Skeletal muscle satellite cell (primary cell): ENCODE data around the gene FGGY.

Source experiments
- H3K27me3 ChIP-seq: 2 replicates; pipeline ENCODE4 v1.7.0; 2013; ENCODE audit warnings: low read length; ENCODE audit not compliant: control insufficient read depth, insufficient read depth
- H3K36me3 ChIP-seq: 2 replicates; pipeline ENCODE4 v1.7.0; 2013; ENCODE audit warnings: mild to moderate bottlenecking, control low read depth, low read length; ENCODE audit not compliant: insufficient read depth
- H3K4me1 ChIP-seq: 2 replicates; pipeline ENCODE4 v1.7.0; 2013; ENCODE audit warnings: low read length; ENCODE audit not compliant: control insufficient read depth, insufficient read depth
- H3K4me2 ChIP-seq: 2 replicates; pipeline ENCODE4 v1.7.0; 2013; ENCODE audit warnings: mild to moderate bottlenecking, low read length
- H3K4me3 ChIP-seq: 2 replicates; pipeline ENCODE4 v1.7.0; 2013; ENCODE audit warnings: low read length
- H3K9ac ChIP-seq: 2 replicates; pipeline ENCODE4 v1.7.0; 2013; ENCODE audit warnings: mild to moderate bottlenecking, low read depth, low read length, moderate library complexity
- H3K9me3 ChIP-seq: replicated peaks from 2 replicates; pipeline ENCODE4 v1.7.0; 2013; ENCODE audit warnings: mild to moderate bottlenecking, control low read depth, low read length

Gene FGGY

GRCh38 chr1:59412718-59413326, 115.9 kb downstream of the FGGY start:
- Histone ChIP-seq H3K9ac (no peak overlapping the region), H3K9me3 (no peaks in the 10 kb centered on the region), H3K4me1 (peaks cover 14% of the 10 kb centered on the region), H3K27me3 (no peaks in the 10 kb centered on the region), H3K36me3 (no peaks in the 10 kb centered on the region), H3K4me2 (no peak overlapping the region), H3K4me3 (no peak overlapping the region)

- H3K9ac ChIP-seq = no peak overlapping the region
- no peak overlapping the region for H3K4me3 ChIP-seq
- H3K9me3 ChIP-seq = no peaks in the 10 kb centered on the region
- no peak overlapping the region for H3K4me2 ChIP-seq
- H3K36me3 ChIP-seq = no peaks in the 10 kb centered on the region
- H3K4me1 ChIP-seq = peaks cover 15% of the 10 kb centered on the region
- H3K27me3 ChIP-seq = no peaks in the 10 kb centered on the region
Measured at GRCh38 chr1:59413327-59413720, 116.4 kb downstream of the FGGY start.

GRCh38 chr1:59414406-59415133, 117.7 kb downstream of the FGGY start:
- Histone ChIP-seq H3K9ac (no peak overlapping the region), H3K36me3 (no peaks in the 10 kb centered on the region), H3K4me1 (peaks cover 15% of the 10 kb centered on the region), H3K4me2 (no peak overlapping the region), H3K4me3 (no peak overlapping the region), H3K9me3 (no peaks in the 10 kb centered on the region), H3K27me3 (no peaks in the 10 kb centered on the region)

GRCh38 chr1:59415286-59415850, 118.5 kb downstream of the FGGY start:
- Histone ChIP-seq H3K9ac (no peak overlapping the region), H3K4me1 (peaks cover 15% of the 10 kb centered on the region), H3K4me3 (no peak overlapping the region), H3K4me2 (no peak overlapping the region), H3K27me3 (no peaks in the 10 kb centered on the region), H3K9me3 (no peaks in the 10 kb centered on the region), H3K36me3 (no peaks in the 10 kb centered on the region)

GRCh38 chr1:59415881-59416280, 119.0 kb downstream of the FGGY start:
- no peaks in the 10 kb centered on the region for H3K27me3 ChIP-seq
- H3K4me2 ChIP-seq = no peak overlapping the region
- H3K4me1 ChIP-seq = peaks cover 15% of the 10 kb centered on the region
- no peak overlapping the region for H3K4me3 ChIP-seq
- no peaks in the 10 kb centered on the region for H3K36me3 ChIP-seq
- no peak overlapping the region for H3K9ac ChIP-seq
- no peaks in the 10 kb centered on the region for H3K9me3 ChIP-seq

- H3K9me3 ChIP-seq = no peaks in the 10 kb centered on the region
- H3K4me3 ChIP-seq = no peak overlapping the region
- no peak overlapping the region for H3K4me2 ChIP-seq
- no peaks in the 10 kb centered on the region for H3K27me3 ChIP-seq
- peaks cover 15% of the 10 kb centered on the region for H3K4me1 ChIP-seq
- H3K36me3 ChIP-seq = no peaks in the 10 kb centered on the region
- no peak overlapping the region for H3K9ac ChIP-seq
Measured at GRCh38 chr1:59417406-59417805, 120.5 kb downstream of the FGGY start.

- Histone ChIP-seq H3K4me3 (no peak overlapping the region), H3K4me1 (peaks cover 15% of the 10 kb centered on the region), H3K27me3 (no peaks in the 10 kb centered on the region), H3K9ac (no peak overlapping the region), H3K36me3 (no peaks in the 10 kb centered on the region), H3K4me2 (no peak overlapping the region), H3K9me3 (no peaks in the 10 kb centered on the region)
Measured at GRCh38 chr1:59418363-59419144, 121.7 kb downstream of the FGGY start.

- no peak overlapping the region for H3K9ac ChIP-seq
- H3K27me3 ChIP-seq = no peaks in the 10 kb centered on the region
- no peaks in the 10 kb centered on the region for H3K36me3 ChIP-seq
- no peak overlapping the region for H3K4me2 ChIP-seq
- H3K4me1 ChIP-seq = peaks cover 15% of the 10 kb centered on the region
- H3K4me3 ChIP-seq = no peak overlapping the region
- H3K9me3 ChIP-seq = no peaks in the 10 kb centered on the region
Measured at GRCh38 chr1:59419361-59420140, 122.7 kb downstream of the FGGY start.

- H3K36me3 ChIP-seq = no peaks in the 10 kb centered on the region
- H3K27me3 ChIP-seq = no peaks in the 10 kb centered on the region
- H3K9ac ChIP-seq = no peak overlapping the region
- no peaks in the 10 kb centered on the region for H3K9me3 ChIP-seq
- no peak overlapping the region for H3K4me2 ChIP-seq
- no peak overlapping the region for H3K4me3 ChIP-seq
- peaks cover 14% of the 10 kb centered on the region for H3K4me1 ChIP-seq
Measured at GRCh38 chr1:59421232-59421920, 124.5 kb downstream of the FGGY start.

- no peaks in the 10 kb centered on the region for H3K9me3 ChIP-seq
- H3K36me3 ChIP-seq = no peaks in the 10 kb centered on the region
Measured at GRCh38 chr1:59422921-59423575, 126.2 kb downstream of the FGGY start.

More at GRCh38 chr1:59422921-59423575, 126.2 kb downstream of the FGGY start:
- Histone ChIP-seq H3K9ac (no peak overlapping the region), H3K4me3 (no peak overlapping the region), H3K4me1 (peaks cover 20% of the 10 kb centered on the region), H3K27me3 (no peaks in the 10 kb centered on the region), H3K4me2 (no peak overlapping the region)
